ENCODE results near the gene ROR2.
A peak's percentile ranks its signal among the peaks of the same experiment; 100 is the strongest.

ROR2 gene

GRCh38 chr9:91714874-91715615 lies 235.0 kb downstream of the ROR2 start:
- no peak for DNase-seq (ENCODE audit: low spot score)

GRCh38 chr9:91714020-91714806 lies 235.8 kb downstream of the ROR2 start:
- DNase-seq (ENCODE audit: low spot score), result no peak

GRCh38 chr9:91712811-91713210 lies 237.2 kb downstream of the ROR2 start:
- DNase-seq (ENCODE audit: low spot score), result no peak

- no peak for DNase-seq (ENCODE audit: low spot score)
Observed at GRCh38 chr9:91711755-91712601, 238.1 kb downstream of the ROR2 start.

- DNase-seq (ENCODE audit: low spot score), result no peak
Observed at GRCh38 chr9:91710158-91710557, 239.9 kb downstream of the ROR2 start.

GRCh38 chr9:91705386-91705785 lies 244.6 kb downstream of the ROR2 start:
- no peak for DNase-seq (ENCODE audit: low spot score)

GRCh38 chr9:91700475-91700874 lies 249.6 kb downstream of the ROR2 start:
- no peak for DNase-seq (ENCODE audit: low spot score)

GRCh38 chr9:91698266-91698665 lies 251.8 kb downstream of the ROR2 start:
- no peak for DNase-seq (ENCODE audit: low spot score)

- DNase-seq (ENCODE audit: low spot score), result no peak
Observed at GRCh38 chr9:91697201-91697600, 252.8 kb downstream of the ROR2 start.

- DNase-seq (ENCODE audit: low spot score), result no peak
Observed at GRCh38 chr9:91694081-91694870, 255.8 kb downstream of the ROR2 start.

- no peak for DNase-seq (ENCODE audit: low spot score)
Observed at GRCh38 chr9:91693226-91693625, 256.8 kb downstream of the ROR2 start.

- no peak for DNase-seq (ENCODE audit: low spot score)
Observed at GRCh38 chr9:91690540-91691249, 259.3 kb downstream of the ROR2 start.

- no peak for DNase-seq (ENCODE audit: low spot score)
Observed at GRCh38 chr9:91689006-91689405, 261.0 kb downstream of the ROR2 start.

- DNase-seq (ENCODE audit: low spot score), result no peak
Observed at GRCh38 chr9:91683269-91683668, 266.8 kb downstream of the ROR2 start.

GRCh38 chr9:91682806-91683205 lies 267.2 kb downstream of the ROR2 start:
- DNase-seq (ENCODE audit: low spot score), result peak; percentile 29

GRCh38 chr9:91681461-91682305 lies 268.3 kb downstream of the ROR2 start:
- peak; percentile 84 for DNase-seq (ENCODE audit: low spot score)

- DNase-seq (ENCODE audit: low spot score), result no peak
Observed at GRCh38 chr9:91680998-91681397, 269.0 kb downstream of the ROR2 start.

GRCh38 chr9:91680106-91680505 lies 269.9 kb downstream of the ROR2 start:
- no peak for DNase-seq (ENCODE audit: low spot score)

GRCh38 chr9:91678807-91679580 lies 271.0 kb downstream of the ROR2 start:
- no peak for DNase-seq (ENCODE audit: low spot score)

All from hepatic stellate cell (primary cell).